ENCODE results near the gene SOS2. TPM values are rescaled to one million over a fixed set of nuclear protein-coding genes. Genes with fewer than 3 reads are reported as not detected.

Gene SOS2
- total and polyA plus RNA-seq, 2 of the 8 experiments (the other 6 are each of a cell fraction or from before 2014, with no cell fraction given): 2.8 to 12.7 TPM

GRCh38 chr14:50069325-50069724, 162.1 kb downstream of the SOS2 start:
- DNase-seq (ENCODE audit: low read depth in 1 of 2, low spot score in 2 of 2) (no peak), FAIRE-seq (no peak)
- H3K27me3 ChIP-seq (replicated peaks in 1 of 4; ENCODE audit: control insufficient read depth in 3 of 4, extremely low read depth in 1 of 4, insufficient read depth in 3 of 4, low read length in 3 of 4): no peaks in the 10 kb centered on the region
- H2BK12ac ChIP-seq (ENCODE audit: low read depth, low read length): no peak overlapping the region
- ChIA-PET CTCF (ENCODE audit: partially characterized antibody) (interaction anchor here (0.7 to 2.5 kb wide), 4 partner anchors 9 to 258 kb away, joined by 4 to 10 read pairs (median 6); no protein-coding TSS in a partner anchor), POLR2A (ENCODE audit: partially characterized antibody) (no interaction called here)
- H3K4me3 ChIP-seq (ENCODE audit: extremely low read depth in 1 of 4, insufficient read depth in 2 of 4, low read depth in 3 of 4, low read length in 4 of 4): no peak overlapping the region
- H3K9me3 ChIP-seq (ENCODE audit: insufficient read depth in 2 of 2, low read depth in 1 of 2, low read length in 1 of 2): no peaks in the 10 kb centered on the region
- no peak overlapping the region for H4K8ac ChIP-seq (ENCODE audit: extremely low read depth, insufficient read depth, low read length)
- H3K18ac ChIP-seq (ENCODE audit: extremely low read depth, low read length): no peak overlapping the region
- no peak overlapping the region for H3K27ac ChIP-seq (ENCODE audit: low read depth, low read length)
- no peak overlapping the region for H2AK5ac ChIP-seq (ENCODE audit: low read depth, low read length)
- no peak overlapping the region for H2BK15ac ChIP-seq (ENCODE audit: low read length)
- H2AFZ ChIP-seq (ENCODE audit: low read length): no peak overlapping the region
- no peaks in the 10 kb centered on the region for H3K4me1 ChIP-seq (replicated peaks in 1 of 4; ENCODE audit: control insufficient read depth in 3 of 4, insufficient read depth in 4 of 4, low read length in 3 of 4)
- no peak overlapping the region for H3K23ac ChIP-seq (ENCODE audit: insufficient read length)
- WGBS, 2 experiments (ENCODE audit: extremely low coverage in 1 of 2, insufficient coverage in 1 of 2, insufficient read length in 1 of 2, insufficient replicate concordance in 2 of 2, low coverage in 1 of 2, low lambda C conversion rate in 2 of 2, missing lambda C conversion rate in 1 of 2): 63% methylated on average over 2 of the region's 2 CpGs; no CpG with 5 or more reads in 1 of the 2 experiments
- no peak for TF ChIP-seq POLR2A (IDR thresholded peaks at IDR 0.05; ENCODE audit: control extremely low read depth in 1 of 2, low read depth in 2 of 2, low read length in 2 of 2)
- TF ChIP-seq MAX (IDR thresholded peaks at IDR 0.05): no peak
- TF ChIP-seq JUN (IDR thresholded peaks at IDR 0.05; ENCODE audit: low read depth, low read length): no peak
- no peak for TF ChIP-seq ZNF274 (IDR thresholded peaks at IDR 0.05; ENCODE audit: borderline replicate concordance, extremely low read depth, low read length)
- no peak for TF ChIP-seq SIX5 (IDR thresholded peaks at IDR 0.05; ENCODE audit: low read depth, low read length)
- no peak for TF ChIP-seq RNF2 (IDR thresholded peaks at IDR 0.05; ENCODE audit: borderline replicate concordance, low read depth, low read length, missing control alignments, poor library complexity, severe bottlenecking)
- no peak for TF ChIP-seq SP2 (IDR thresholded peaks at IDR 0.05; ENCODE audit: low read length)
- TF ChIP-seq EGR1 (IDR thresholded peaks at IDR 0.05; ENCODE audit: borderline replicate concordance, low read depth, low read length): no peak
- no peak for TF ChIP-seq CTBP2 (IDR thresholded peaks at IDR 0.05; ENCODE audit: borderline replicate concordance, insufficient read depth, insufficient read length, low read length)
- no peak for TF ChIP-seq RAD21 (IDR thresholded peaks at IDR 0.05 in 1 of 2, conservative IDR thresholded peaks at IDR 0.05 in 1 of 2; ENCODE audit: low read depth in 2 of 2, low read length in 2 of 2)
- no peak for TF ChIP-seq GABPA (IDR thresholded peaks at IDR 0.05; ENCODE audit: borderline replicate concordance, insufficient read depth, low read length)
- no peak for TF ChIP-seq KDM1A (IDR thresholded peaks at IDR 0.05; ENCODE audit: borderline replicate concordance, low read length)
- H3K4ac ChIP-seq (replicated peaks; ENCODE audit: insufficient read length, low read depth, low read length): no peak overlapping the region
- H3K23me2 ChIP-seq (ENCODE audit: low read depth, low read length): no peaks in the 10 kb centered on the region
- no peak overlapping the region for H4K91ac ChIP-seq (replicated peaks; ENCODE audit: insufficient read length, low read length)
- H3K56ac ChIP-seq (replicated peaks; ENCODE audit: insufficient read length, low read depth, low read length): no peak overlapping the region
- no peaks in the 10 kb centered on the region for H4K20me1 ChIP-seq (replicated peaks in 1 of 2; ENCODE audit: control insufficient read depth in 1 of 2, insufficient read depth in 2 of 2, low read length in 2 of 2)
- no peaks in the 10 kb centered on the region for H3K79me1 ChIP-seq (ENCODE audit: low read depth, low read length)
- no peak overlapping the region for H2BK5ac ChIP-seq (ENCODE audit: low read depth, low read length)
- H3K36me3 ChIP-seq (ENCODE audit: control insufficient read depth in 2 of 4, insufficient read depth in 4 of 4, low read length in 3 of 4): no peaks in the 10 kb centered on the region
- H3K9ac ChIP-seq (replicated peaks in 1 of 4; ENCODE audit: extremely low read depth in 1 of 4, low read depth in 3 of 4, low read length in 3 of 4): no peak overlapping the region
- no peak overlapping the region for H3K14ac ChIP-seq (ENCODE audit: insufficient read length)
- H3K4me2 ChIP-seq (ENCODE audit: insufficient read depth in 1 of 2, low read depth in 2 of 2, low read length in 2 of 2): no peak overlapping the region
- H2BK20ac ChIP-seq (ENCODE audit: low read length): no peak overlapping the region
- H2BK120ac ChIP-seq (replicated peaks; ENCODE audit: low read depth, low read length): no peak overlapping the region
- no peak overlapping the region for H4K5ac ChIP-seq (ENCODE audit: insufficient read length, low read depth, low read length)
- no peaks in the 10 kb centered on the region for H3K79me2 ChIP-seq (ENCODE audit: control insufficient read depth in 1 of 2, insufficient read depth in 2 of 2, low read length in 2 of 2)

All from H1 (cell line).